ENCODE data around the gene PSMB2.

- TF ChIP-seq CTCF (IDR thresholded peaks at IDR 0.05; ENCODE audit: insufficient read depth, low read length, poor library complexity, severe bottlenecking) (no peak), EZH2phosphoT487 (conservative IDR thresholded peaks at IDR 0.05; ENCODE audit: low read length) (no peak)
Measured at GRCh38 chr1:35642471-35642955, 1.2 kb upstream of the PSMB2 start.
